HG02852 (cell line): ENCODE results near the gene NDNF.

ENCODE experiments used
- ATAC-seq: cut with Tn5 transposase; IDR thresholded peaks from one replicate; pipeline ENCODE4 v1.9.1; 2021; ENCODE audit warnings: mild to moderate bottlenecking, moderate library complexity; ENCODE audit not compliant: unreplicated experiment

NDNF gene

DNA sequence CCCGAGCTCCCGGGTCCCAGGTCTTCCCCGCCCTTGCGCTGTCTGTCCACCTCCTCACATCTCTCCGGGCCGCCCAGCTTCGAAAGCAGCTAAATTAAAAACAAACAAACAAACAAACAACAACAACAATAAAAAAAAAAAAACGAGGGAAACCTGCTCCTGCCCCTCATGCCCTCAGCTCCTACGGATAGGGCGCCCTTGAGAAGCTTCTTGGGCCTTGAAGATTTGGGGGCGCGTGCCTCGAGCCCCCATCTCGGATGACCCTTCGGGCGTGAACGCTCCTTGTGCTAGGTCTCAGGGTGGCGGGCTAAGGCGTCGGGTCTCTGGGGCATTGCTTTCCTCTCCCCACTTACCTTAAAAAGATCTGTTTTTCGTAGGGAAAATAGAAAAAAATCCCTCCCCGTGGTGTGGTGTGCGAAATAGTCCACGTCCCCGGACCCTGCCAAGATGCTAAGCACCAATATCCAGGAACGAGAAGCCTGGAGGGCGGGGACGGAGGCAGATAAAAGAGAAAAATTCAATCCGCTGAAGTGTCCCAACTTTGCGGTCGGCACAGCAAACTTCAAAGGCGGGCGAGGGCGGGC is 603 bp downstream of the NDNF start:
- ATAC-seq = no peak

GRCh38 chr4:121070696-121071639 is 1.4 kb downstream of the NDNF start:
- ATAC-seq = no peak

DNA sequence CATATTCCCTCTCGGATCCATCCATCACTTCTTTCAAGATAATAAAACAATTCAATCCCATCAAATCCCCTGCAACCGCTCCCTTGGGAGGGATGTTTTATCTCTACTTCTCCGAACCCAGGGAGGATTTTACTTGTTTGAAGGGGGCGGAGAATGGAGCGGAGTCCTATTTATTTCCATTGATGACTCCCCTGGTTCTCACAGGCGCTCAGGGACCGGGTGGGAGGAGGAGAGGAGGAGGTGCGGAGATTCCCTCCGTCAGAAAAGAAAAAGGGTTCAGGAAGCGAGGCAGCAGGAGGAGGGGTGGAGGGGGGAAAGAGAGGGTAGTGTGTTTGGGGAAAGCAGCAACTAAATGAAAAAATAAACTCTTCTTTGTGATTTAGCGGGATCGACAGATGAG is 2.1 kb downstream of the NDNF start:
- ATAC-seq = no peak

GRCh38 chr4:121069430-121069829 is 2.9 kb downstream of the NDNF start:
- ATAC-seq = no peak

DNA sequence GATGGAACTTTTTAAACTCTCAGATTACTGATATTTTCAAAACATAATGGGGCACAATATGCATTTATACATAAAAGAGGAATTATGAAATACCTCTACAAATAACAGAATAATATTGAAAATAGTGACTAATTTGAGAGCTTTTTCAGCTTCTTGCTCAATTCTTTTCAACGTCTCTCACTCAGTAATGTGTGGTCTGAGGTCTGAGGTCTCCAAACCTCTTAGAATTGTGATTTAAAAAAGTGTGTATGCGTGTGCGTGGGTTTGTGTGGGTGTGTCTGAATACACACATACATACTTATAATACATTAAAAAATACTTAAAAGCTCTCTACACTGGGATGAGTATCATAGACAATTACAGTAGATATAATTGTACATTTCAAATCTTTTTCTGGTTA is 7.9 kb downstream of the NDNF start:
- no peak for ATAC-seq

- ATAC-seq = no peak
Observed at GRCh38 chr4:121062521-121062920, 9.8 kb downstream of the NDNF start.

DNA sequence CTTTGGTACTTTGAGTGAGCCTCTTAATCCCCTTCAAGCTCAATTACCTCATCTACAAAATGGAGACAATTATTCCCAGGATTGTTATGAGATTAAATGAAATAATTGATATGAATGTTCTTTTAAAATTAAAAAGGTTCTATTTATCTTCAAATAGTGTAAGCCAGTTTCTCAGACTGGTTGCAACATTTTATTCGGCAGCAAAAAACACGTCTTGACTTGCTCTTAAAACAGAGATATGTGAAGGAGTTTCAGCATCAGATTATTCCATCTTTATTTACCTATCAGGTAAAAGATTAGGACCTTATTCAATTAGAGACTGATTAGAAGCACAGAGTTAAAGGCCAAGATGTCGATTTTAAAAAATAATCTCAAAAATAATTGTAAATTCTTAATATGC is 10.5 kb downstream of the NDNF start:
- no peak for ATAC-seq

GRCh38 chr4:121061215-121061614 is 11.1 kb downstream of the NDNF start:
- ATAC-seq = no peak

DNA sequence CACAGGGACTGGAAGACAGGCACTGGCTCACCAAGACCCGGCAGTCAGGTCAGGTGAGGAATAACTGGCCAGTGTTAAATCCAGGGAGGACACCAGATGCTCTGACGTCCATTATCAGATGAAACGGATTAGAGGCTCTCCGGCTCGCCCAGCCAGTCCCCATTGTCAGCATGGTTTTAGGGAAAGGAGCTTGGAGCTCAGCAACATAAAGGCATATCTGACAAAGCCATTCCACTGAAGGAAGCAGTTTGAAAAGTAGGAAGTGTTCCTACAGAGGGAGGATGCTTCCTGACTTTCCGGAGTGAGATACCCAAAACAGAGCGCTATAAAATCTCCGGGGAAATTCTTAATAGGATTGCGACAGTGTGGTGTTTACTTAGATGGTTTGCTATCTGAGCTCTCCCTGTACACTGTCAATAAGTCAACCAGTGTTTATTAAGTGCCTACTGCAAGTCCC is 14.8 kb downstream of the NDNF start:
- no peak for ATAC-seq

- no peak for ATAC-seq
Observed at GRCh38 chr4:121056066-121056465, 16.3 kb downstream of the NDNF start.

DNA sequence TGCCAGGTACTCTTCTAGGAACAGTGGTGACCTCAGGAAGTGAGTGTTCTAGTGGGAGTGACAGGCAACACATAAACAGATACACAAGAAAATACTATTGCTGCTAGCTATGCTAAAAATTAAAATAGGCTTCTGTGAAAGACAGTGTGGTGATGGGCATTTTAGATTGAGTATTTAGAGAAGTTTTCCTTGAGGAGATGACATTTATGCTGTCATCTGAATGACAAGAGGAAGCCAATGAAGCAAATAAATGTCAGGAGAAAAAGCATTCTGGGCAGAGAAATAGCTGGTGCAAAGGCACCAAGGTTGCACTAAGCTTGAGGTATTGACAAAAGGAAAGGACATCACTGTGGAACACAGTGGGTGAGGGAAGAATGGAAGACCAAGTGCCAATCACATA is 18.0 kb downstream of the NDNF start:
- no peak for ATAC-seq

GRCh38 chr4:121053601-121054143 is 18.7 kb downstream of the NDNF start:
- no peak for ATAC-seq

DNA sequence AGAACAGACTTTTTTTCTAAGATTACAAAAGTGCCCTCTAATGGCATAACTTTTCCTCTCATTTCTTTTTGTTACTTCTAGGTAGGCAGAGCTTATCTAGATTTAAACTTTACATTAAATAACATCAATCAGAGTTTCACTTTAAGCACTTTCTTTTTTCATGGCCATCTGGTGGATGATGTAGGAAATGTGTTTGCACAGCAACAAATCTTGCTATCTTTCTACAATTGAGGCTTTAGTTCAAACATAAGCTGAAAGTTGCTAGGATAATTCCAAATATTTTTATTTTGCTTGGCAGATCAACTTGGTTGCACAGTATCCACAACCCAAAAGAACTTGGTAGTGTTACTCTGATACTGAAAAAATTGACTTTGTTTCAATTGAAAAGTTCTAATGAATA is 22.0 kb downstream of the NDNF start:
- ATAC-seq = no peak

- ATAC-seq = no peak
Observed at GRCh38 chr4:121049072-121049599, 23.2 kb downstream of the NDNF start.

DNA sequence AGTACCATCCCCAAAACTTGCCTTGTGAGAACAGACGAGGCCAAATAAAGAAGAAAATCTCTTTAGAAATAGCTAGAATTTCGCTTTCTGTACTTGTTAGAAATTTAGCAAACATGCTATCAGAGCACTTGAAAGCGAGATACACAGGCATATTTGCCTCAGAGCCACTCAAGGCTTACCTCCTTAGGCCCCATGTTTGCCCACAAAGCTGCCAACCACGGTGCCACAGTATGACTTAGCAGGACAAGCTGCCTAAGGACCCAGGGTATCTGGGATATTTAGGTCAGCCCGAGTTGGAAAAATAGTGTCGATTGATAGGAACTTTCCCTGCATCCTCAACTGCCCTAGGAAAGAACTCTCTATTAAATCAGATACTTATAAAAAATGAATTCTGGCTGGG is 24.2 kb downstream of the NDNF start:
- ATAC-seq = no peak

DNA sequence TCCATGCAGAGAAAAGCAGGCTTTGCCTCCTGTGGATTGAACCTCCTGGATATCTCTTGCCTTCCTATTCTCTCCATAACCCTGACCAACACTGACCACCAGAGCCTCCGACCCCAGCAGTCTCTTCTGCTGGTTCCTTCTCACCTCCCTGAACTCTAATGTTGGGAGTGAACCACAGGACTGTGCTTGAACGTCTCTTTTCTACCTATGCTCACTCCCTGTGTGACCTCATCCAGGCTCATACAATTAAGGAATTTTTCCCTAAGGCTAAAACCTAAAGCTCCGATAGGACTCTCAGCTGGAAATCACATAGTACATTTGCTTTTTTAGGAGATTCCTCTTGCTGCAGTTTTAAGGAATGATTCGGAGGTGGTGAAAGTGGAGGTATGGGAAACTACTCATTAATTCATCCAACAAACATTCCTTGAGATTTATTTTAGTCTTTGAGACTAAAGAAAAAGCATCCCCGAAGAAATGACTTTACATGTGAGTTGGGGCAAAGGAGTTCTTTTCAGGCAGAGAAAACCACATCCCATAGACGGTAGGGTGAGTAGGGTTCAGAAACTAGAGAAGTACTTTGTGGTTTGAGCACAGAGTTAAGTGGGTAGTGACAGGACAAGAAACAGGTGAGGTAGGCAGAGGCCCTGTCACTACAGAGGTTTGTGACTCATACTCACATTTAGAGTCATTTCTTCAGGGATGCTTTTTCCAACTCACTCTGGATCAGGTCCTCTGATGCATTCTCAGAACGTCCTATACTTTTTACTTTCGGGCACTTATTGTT is 30.8 kb downstream of the NDNF start:
- ATAC-seq = peak; percentile 99

DNA sequence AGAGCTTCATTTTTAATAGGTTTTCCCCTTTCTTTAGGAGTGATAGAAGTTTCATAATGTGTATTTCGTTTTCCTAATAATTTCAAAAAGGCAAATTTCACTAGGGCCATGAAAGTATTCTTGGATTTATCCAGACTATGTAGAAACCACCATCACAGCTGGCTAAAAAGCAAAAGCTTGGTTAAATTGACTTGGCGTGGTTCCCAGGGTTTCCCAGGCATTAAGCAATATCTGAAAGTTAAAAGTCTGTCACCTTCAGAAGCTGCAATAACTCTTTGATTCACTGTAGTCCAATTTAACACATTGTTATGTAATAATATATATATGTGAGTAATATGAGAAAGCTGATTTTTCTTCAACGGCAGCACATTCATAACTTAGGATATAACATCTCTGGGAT is 38.3 kb downstream of the NDNF start:
- no peak for ATAC-seq

- ATAC-seq = no peak
Observed at GRCh38 chr4:121030711-121031110, 41.6 kb downstream of the NDNF start.

DNA sequence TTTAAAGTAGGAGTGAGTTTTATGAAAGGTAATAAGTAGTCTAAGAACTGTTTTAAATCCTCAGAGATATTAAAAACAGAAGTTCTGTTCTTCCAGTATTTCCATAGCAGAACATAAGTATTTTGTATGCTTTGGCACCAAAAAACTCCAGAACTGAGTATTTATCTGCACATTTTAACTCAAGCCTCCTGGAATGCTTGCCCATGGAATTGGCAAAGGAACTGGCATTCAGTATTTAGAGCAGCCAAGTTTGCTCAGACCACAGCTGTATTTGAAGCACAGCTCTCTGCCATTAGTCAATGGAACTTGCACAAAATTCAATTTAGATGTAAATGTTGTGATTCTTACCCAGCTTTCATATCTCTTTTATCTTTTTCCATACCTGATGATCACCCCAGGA is 42.2 kb downstream of the NDNF start:
- ATAC-seq = no peak

- no peak for ATAC-seq
Observed at GRCh38 chr4:121026034-121026433, 46.3 kb downstream of the NDNF start.

- no peak for ATAC-seq
Observed at GRCh38 chr4:121025540-121025939, 46.8 kb downstream of the NDNF start.
